HAP-1 (cell line): ENCODE data around the gene CALML6.

Experiments used
- DNase-seq, 2 experiments: peaks; one replicate each; pipeline ENCODE4 v3.0.0-alpha.2; 2016 to 2020; ENCODE audit warnings: low spot score in 2 of 2
- H3K27me3 ChIP-seq: fragments of 250-450 bp; sonication (Bioruptor Pico); 2 replicates; pipeline ENCODE4 v1.5.1; 2020; ENCODE audit warnings: low read depth, mild to moderate bottlenecking, moderate library complexity
- H3K36me3 ChIP-seq: fragments of 250-450 bp; sonication (Bioruptor Pico); replicated peaks from 2 replicates; pipeline ENCODE4 v1.5.1; 2020; ENCODE audit warnings: mild to moderate bottlenecking
- H3K4me1 ChIP-seq: fragments of 250-450 bp; sonication (Bioruptor Pico); 2 replicates; pipeline ENCODE4 v1.5.1; 2020; ENCODE audit warnings: mild to moderate bottlenecking
- H3K4me3 ChIP-seq: fragments of 250-450 bp; sonication (Bioruptor Pico); 2 replicates; pipeline ENCODE4 v1.5.1; 2020; ENCODE audit warnings: mild to moderate bottlenecking, moderate library complexity
- H3K9me3 ChIP-seq: fragments of 250-450 bp; sonication (Bioruptor Pico); 2 replicates; pipeline ENCODE4 v1.5.1; 2020; ENCODE audit warnings: mild to moderate bottlenecking, moderate library complexity
- in situ Hi-C: fragments of 300-500 bp; cut with MboI; formaldehyde crosslinking; loops from 3 replicates; pipeline ENCODE4 v1.14.3; 2020; ENCODE audit warnings: low sequenced_read_pairs, inconsistent platforms, mixed read lengths

Gene CALML6

GRCh38 chr1:1910651-1911331, 4.3 kb upstream of the CALML6 start:
- no peaks in the 10 kb centered on the region for H3K36me3 ChIP-seq
- no peaks in the 10 kb centered on the region for H3K9me3 ChIP-seq
- no peaks in the 10 kb centered on the region for H3K27me3 ChIP-seq
- peaks cover 18% of the 10 kb centered on the region for H3K4me1 ChIP-seq
- in situ Hi-C loops = no loop called here
- H3K4me3 ChIP-seq = no peak overlapping the region
- DNase-seq = no peak

- Histone ChIP-seq H3K27me3 (no peaks in the 10 kb centered on the region), H3K4me3 (no peak overlapping the region), H3K36me3 (no peaks in the 10 kb centered on the region), H3K9me3 (no peaks in the 10 kb centered on the region), H3K4me1 (peaks cover 14% of the 10 kb centered on the region)
- in situ Hi-C loops = no loop called here
- no peak for DNase-seq
Measured at GRCh38 chr1:1911350-1912041, 3.6 kb upstream of the CALML6 start.

GRCh38 chr1:1914101-1914970, 724 bp upstream of the CALML6 start:
- no peak overlapping the region for H3K4me3 ChIP-seq
- H3K27me3 ChIP-seq = no peaks in the 10 kb centered on the region
- DNase-seq = no peak
- H3K9me3 ChIP-seq = no peaks in the 10 kb centered on the region
- in situ Hi-C loops = no loop called here
- no peaks in the 10 kb centered on the region for H3K36me3 ChIP-seq
- H3K4me1 ChIP-seq = peaks cover 13% of the 10 kb centered on the region

- no peak for DNase-seq
- in situ Hi-C loops = no loop called here
Measured at GRCh38 chr1:1915911-1916840, 1.1 kb downstream of the CALML6 start.

GRCh38 chr1:1916851-1917251, 1.8 kb downstream of the CALML6 start:
- Histone ChIP-seq H3K4me1 (peaks cover 11% of the 10 kb centered on the region), H3K36me3 (no peaks in the 10 kb centered on the region), H3K27me3 (no peaks in the 10 kb centered on the region), H3K4me3 (no peak overlapping the region), H3K9me3 (no peaks in the 10 kb centered on the region)
- no peak for DNase-seq
- in situ Hi-C loops = no loop called here

More at GRCh38 chr1:1915911-1916840, 1.1 kb downstream of the CALML6 start:
- Histone ChIP-seq H3K4me1 (peaks cover 11% of the 10 kb centered on the region), H3K27me3 (no peaks in the 10 kb centered on the region), H3K36me3 (no peaks in the 10 kb centered on the region), H3K9me3 (no peaks in the 10 kb centered on the region), H3K4me3 (no peak overlapping the region)

- Histone ChIP-seq H3K4me1 (peaks cover 11% of the 10 kb centered on the region), H3K9me3 (no peaks in the 10 kb centered on the region), H3K4me3 (no peak overlapping the region), H3K27me3 (no peaks in the 10 kb centered on the region), H3K36me3 (no peaks in the 10 kb centered on the region)
- DNase-seq = no peak
- in situ Hi-C loops = no loop called here
Measured at GRCh38 chr1:1917304-1917976, 2.4 kb downstream of the CALML6 start.

GRCh38 chr1:1917995-1918900, 3.2 kb downstream of the CALML6 start:
- no peaks in the 10 kb centered on the region for H3K36me3 ChIP-seq
- H3K27me3 ChIP-seq = no peaks in the 10 kb centered on the region
- peak overlapping the region; percentile 44 for H3K4me3 ChIP-seq
- H3K4me1 ChIP-seq = peaks cover 11% of the 10 kb centered on the region
- no peak for DNase-seq
- no peaks in the 10 kb centered on the region for H3K9me3 ChIP-seq
- in situ Hi-C loops = no loop called here

- DNase-seq = peak in 1 of 2 experiments; percentile 20
- H3K9me3 ChIP-seq = no peaks in the 10 kb centered on the region
- no peaks in the 10 kb centered on the region for H3K36me3 ChIP-seq
- no peaks in the 10 kb centered on the region for H3K27me3 ChIP-seq
- H3K4me3 ChIP-seq = peak within 1 kb of the TSS; percentile 44
- in situ Hi-C loops = no loop called here
- peaks cover 11% of the 10 kb centered on the region for H3K4me1 ChIP-seq
Measured at GRCh38 chr1:1918901-1919303, 3.8 kb downstream of the CALML6 start, which contains the start of gene TMEM52. TMEM52 (minus strand) TSS chr1:1919279; CDS start chr1:1919265, 14 bp downstream.

- peak; percentile 94 to 100 for DNase-seq
- Histone ChIP-seq H3K36me3 (no peaks in the 10 kb centered on the region), H3K27me3 (no peaks in the 10 kb centered on the region), H3K9me3 (no peaks in the 10 kb centered on the region), H3K4me1 (peaks cover 11% of the 10 kb centered on the region), H3K4me3 (peak overlapping the region; percentile 44)
- in situ Hi-C loops = no loop called here
Measured at GRCh38 chr1:1919304-1920056, 4.4 kb downstream of the CALML6 start.

- DNase-seq = no peak
- Histone ChIP-seq H3K4me1 (peaks cover 11% of the 10 kb centered on the region), H3K4me3 (no peak overlapping the region), H3K36me3 (no peaks in the 10 kb centered on the region), H3K9me3 (no peaks in the 10 kb centered on the region), H3K27me3 (no peaks in the 10 kb centered on the region)
- in situ Hi-C loops = no loop called here
Measured at GRCh38 chr1:1920057-1920607, 5.1 kb downstream of the CALML6 start.
